ENCODE measurements around the gene ADAM17.

DNA sequence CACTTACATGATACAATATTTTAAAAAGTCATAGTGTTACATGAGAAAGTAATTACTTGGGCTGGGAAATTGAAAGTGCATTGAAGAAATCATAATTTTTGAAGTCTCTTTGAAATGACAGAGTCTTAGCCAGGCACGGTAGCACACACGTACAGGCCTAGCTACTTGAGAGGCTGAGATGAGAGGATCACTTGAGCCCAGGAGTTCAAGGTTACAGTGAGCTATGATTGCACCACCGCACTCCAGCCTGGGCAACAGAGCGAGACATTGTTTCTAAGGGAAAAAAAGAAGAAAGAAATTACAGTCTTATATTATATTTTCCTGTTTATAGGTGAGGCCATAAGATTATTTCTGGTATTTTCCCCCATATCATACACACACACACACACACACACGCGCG is 90.5 kb downstream of the ADAM17 start:
- TF ChIP-seq, protein P1, sequence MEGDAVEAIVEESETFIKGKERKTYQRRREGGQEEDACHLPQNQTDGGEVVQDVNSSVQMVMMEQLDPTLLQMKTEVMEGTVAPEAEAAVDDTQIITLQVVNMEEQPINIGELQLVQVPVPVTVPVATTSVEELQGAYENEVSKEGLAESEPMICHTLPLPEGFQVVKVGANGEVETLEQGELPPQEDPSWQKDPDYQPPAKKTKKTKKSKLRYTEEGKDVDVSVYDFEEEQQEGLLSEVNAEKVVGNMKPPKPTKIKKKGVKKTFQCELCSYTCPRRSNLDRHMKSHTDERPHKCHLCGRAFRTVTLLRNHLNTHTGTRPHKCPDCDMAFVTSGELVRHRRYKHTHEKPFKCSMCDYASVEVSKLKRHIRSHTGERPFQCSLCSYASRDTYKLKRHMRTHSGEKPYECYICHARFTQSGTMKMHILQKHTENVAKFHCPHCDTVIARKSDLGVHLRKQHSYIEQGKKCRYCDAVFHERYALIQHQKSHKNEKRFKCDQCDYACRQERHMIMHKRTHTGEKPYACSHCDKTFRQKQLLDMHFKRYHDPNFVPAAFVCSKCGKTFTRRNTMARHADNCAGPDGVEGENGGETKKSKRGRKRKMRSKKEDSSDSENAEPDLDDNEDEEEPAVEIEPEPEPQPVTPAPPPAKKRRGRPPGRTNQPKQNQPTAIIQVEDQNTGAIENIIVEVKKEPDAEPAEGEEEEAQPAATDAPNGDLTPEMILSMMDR (optimal IDR thresholded peaks at IDR 0.05 in 1 of 3, IDR thresholded peaks at IDR 0.05 in 1 of 3, conservative IDR thresholded peaks at IDR 0.05 in 1 of 3; ENCODE audit: extremely low read depth in 1 of 3, insufficient read depth in 2 of 3, low read length in 3 of 3) = no peak
- TF ChIP-seq EZH2 (IDR thresholded peaks at IDR 0.05; ENCODE audit: low read length) = no peak

Measured in keratinocyte (primary cell).